ENCODE data around the gene TOMM22.

DNA sequence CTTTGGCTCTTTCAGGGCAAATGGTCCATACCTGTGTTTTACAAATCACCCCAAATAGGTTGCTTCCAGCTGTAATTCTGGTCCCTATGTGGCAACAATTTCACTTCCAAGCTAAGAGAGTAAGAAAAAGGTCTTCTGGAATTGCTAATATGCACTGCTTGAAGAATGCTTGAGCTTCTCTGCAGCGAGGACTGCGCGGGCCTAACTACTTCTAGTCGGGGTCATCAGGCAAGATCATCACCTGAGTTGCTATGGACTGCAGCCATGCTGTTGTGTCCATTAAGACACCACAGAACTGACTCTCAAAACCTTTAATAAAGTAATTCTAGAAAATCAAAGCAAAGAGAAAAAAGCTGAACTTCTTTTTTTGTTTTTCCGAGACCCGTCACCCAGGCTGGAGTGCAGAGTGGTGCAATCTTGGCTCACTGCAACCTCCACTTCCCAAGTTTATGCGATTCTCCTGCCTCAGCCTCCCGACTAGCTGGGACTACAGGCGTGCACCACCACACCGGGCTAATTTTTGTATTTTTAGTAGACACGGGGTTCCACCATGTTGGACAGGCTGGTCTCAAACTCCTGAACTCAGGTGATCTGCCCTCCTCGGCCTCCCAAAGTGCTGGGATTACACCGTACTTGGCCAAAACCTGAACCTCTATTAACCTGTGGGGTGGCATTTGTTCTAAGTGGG lies 16.8 kb downstream of the TOMM22 start:
- TF ChIP-seq POLR2AphosphoS5 (IDR thresholded peaks at IDR 0.05; ENCODE audit: low read depth, low read length): no peak
- TF ChIP-seq TAF1 (IDR thresholded peaks at IDR 0.05; ENCODE audit: borderline replicate concordance, insufficient read depth, low read length): no peak

All from PFSK-1 (cell line).